Loucy (cell line): ENCODE measurements around the gene CIRBP.

ENCODE experiments used
- CTCF ChIP-seq: fragments of 200-600 bp; sonication (generic); conservative IDR thresholded peaks from 2 replicates; pipeline ENCODE4 v1.5.1; 2014; ENCODE audit warnings: mild to moderate bottlenecking, antibody characterized with exemption, low read length
- EZH2phosphoT487 ChIP-seq: fragments of 200-600 bp; IDR thresholded peaks from 2 replicates; pipeline ENCODE4 v1.6.1; 2018; ENCODE audit warnings: antibody characterized with exemption, mild to moderate bottlenecking, moderate library complexity, borderline replicate concordance

GRCh38 chr19:1259206-1259875 lies 9.8 kb upstream of the CIRBP start:
- TF ChIP-seq CTCF (no peak), EZH2phosphoT487 (no peak)
